ENCODE data around the gene CLIP4. TPM values are rescaled to one million over a fixed set of nuclear protein-coding genes. Genes with fewer than 3 reads are reported as not detected.

Gene CLIP4
- total and polyA plus RNA-seq, 2 experiments from 2014 or later: 0.06 to 0.14 TPM

GRCh38 chr2:29162204-29162928 is 47.2 kb downstream of the CLIP4 start:
- TF ChIP-seq CTCF (conservative IDR thresholded peaks at IDR 0.05; ENCODE audit: low read depth in 2 of 2): no peak
- TF ChIP-seq CREB1 (CRISPR knock-in tag; IDR thresholded peaks at IDR 0.05; ENCODE audit: low read depth): no peak
- TF ChIP-seq ZNF462 (CRISPR knock-in tag; IDR thresholded peaks at IDR 0.05): no peak
- TF ChIP-seq ZNF331 (CRISPR knock-in tag; IDR thresholded peaks at IDR 0.05; ENCODE audit: low read depth): no peak
- no peak for TF ChIP-seq EZH2 (IDR thresholded peaks at IDR 0.05; ENCODE audit: low read depth, unreplicated experiment)
- TF ChIP-seq EZH2phosphoT487 (IDR thresholded peaks at IDR 0.05; ENCODE audit: unreplicated experiment): no peak
- no peak for TF ChIP-seq REST (IDR thresholded peaks at IDR 0.05; ENCODE audit: unreplicated experiment)
- no peak for TF ChIP-seq ZNF114 (CRISPR knock-in tag; IDR thresholded peaks at IDR 0.05)
- no peaks in the 10 kb centered on the region for H3K36me3 Mint-ChIP-seq (ENCODE audit: low read depth)
- H3K36me3 ChIP-seq (ENCODE audit: insufficient read depth): no peaks in the 10 kb centered on the region
- H3K9me2 ChIP-seq (ENCODE audit: insufficient read depth): no peaks in the 10 kb centered on the region
- no peak overlapping the region for H3K4me3 Mint-ChIP-seq
- H3F3A ChIP-seq (replicated peaks; ENCODE audit: low read depth): no peaks in the 10 kb centered on the region
- H3K4me1 Mint-ChIP-seq: peaks cover 33% of the 10 kb centered on the region
- no peaks in the 10 kb centered on the region for H3K79me2 ChIP-seq (replicated peaks; ENCODE audit: insufficient read depth)
- H3K4me2 ChIP-seq: no peak overlapping the region
- no peak for DNase-seq (ENCODE audit: low spot score)
- no peaks in the 10 kb centered on the region for H3K9me3 Mint-ChIP-seq
- H3K27ac ChIP-seq (ENCODE audit: low read depth): no peak overlapping the region
- H3K27me3 Mint-ChIP-seq (ENCODE audit: insufficient read depth, low read depth, poor library complexity): no peaks in the 10 kb centered on the region
- no peak overlapping the region for H2AFZ ChIP-seq
- H3K4me3 ChIP-seq: no peak overlapping the region
- peaks cover 29% of the 10 kb centered on the region for H3K4me1 ChIP-seq (ENCODE audit: insufficient read depth)
- no peaks in the 10 kb centered on the region for H4K20me1 ChIP-seq (replicated peaks; ENCODE audit: insufficient read depth)
- ATAC-seq: no peak
- H3K27me3 ChIP-seq (ENCODE audit: insufficient read depth): no peaks in the 10 kb centered on the region
- H3K27ac Mint-ChIP-seq: no peak overlapping the region
